ENCODE data around the gene FAM193A. TPM values are rescaled to one million over a fixed set of nuclear protein-coding genes. Genes with fewer than 3 reads are reported as not detected.

The FAM193A gene, protein sequence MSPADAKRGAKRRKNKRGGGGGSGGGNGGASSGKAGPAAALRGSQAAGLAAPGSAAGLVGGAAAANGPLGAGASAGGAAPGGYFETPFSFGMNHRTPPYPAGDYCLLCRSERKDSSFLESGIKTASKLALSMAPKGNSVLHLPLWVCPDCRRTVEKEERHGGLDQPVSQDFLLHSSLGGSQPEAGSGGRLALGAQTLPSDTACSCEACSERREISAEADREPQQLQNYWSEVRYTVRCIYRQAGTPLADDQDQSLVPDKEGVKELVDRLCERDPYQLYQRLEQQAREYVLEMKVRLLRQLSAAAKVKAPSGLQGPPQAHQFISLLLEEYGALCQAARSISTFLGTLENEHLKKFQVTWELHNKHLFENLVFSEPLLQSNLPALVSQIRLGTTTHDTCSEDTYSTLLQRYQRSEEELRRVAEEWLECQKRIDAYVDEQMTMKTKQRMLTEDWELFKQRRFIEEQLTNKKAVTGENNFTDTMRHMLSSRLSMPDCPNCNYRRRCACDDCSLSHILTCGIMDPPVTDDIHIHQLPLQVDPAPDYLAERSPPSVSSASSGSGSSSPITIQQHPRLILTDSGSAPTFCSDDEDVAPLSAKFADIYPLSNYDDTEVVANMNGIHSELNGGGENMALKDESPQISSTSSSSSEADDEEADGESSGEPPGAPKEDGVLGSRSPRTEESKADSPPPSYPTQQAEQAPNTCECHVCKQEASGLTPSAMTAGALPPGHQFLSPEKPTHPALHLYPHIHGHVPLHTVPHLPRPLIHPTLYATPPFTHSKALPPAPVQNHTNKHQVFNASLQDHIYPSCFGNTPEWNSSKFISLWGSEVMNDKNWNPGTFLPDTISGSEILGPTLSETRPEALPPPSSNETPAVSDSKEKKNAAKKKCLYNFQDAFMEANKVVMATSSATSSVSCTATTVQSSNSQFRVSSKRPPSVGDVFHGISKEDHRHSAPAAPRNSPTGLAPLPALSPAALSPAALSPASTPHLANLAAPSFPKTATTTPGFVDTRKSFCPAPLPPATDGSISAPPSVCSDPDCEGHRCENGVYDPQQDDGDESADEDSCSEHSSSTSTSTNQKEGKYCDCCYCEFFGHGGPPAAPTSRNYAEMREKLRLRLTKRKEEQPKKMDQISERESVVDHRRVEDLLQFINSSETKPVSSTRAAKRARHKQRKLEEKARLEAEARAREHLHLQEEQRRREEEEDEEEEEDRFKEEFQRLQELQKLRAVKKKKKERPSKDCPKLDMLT (N-terminal part only)
- total RNA-seq = 23.7 and 24.5 TPM in 2 replicates

DNA sequence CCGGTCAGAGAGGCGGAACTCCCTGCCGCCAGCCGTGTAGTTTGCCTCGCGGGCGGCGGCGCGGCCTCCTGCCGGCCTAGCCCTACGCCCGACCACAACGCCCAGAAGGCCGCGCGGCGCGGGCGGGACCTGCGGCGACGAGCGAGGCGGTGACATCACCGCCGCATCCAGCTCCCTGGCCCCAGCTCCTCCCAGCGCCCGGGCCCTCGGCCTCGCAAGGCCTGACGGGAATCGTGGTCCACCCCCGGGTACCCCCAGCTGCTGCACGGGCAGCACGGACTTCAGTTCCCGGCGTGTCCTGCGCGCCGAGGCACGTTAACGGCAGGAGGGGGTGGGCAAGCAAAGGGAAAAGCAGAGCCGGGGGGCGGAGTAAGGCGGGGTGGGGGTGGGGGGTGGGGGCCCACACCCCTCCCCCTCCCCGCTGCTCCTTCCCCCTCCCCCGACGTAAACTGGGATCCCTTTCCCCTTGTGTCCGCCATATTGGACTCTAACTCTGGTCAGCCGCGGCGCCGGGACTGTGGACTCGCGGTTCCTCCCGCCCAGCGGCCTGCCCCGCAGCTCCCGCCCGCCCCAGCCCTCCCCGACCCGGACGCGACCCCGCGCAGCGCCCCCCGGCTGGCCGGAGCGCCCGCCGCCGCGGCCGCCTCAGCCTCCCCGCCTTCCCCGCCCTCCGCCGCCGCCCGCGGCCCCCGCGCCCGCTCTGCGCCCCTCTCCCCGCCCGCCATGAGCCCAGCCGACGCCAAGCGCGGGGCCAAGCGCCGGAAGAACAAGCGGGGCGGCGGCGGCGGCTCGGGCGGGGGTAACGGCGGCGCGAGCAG lies at the start of gene FAM193A:
TSS of gene FAM193A (plus strand) at position 455 of the 818 bp plus-strand sequence. CDS start at position 724, 269 bp downstream.

DNA sequence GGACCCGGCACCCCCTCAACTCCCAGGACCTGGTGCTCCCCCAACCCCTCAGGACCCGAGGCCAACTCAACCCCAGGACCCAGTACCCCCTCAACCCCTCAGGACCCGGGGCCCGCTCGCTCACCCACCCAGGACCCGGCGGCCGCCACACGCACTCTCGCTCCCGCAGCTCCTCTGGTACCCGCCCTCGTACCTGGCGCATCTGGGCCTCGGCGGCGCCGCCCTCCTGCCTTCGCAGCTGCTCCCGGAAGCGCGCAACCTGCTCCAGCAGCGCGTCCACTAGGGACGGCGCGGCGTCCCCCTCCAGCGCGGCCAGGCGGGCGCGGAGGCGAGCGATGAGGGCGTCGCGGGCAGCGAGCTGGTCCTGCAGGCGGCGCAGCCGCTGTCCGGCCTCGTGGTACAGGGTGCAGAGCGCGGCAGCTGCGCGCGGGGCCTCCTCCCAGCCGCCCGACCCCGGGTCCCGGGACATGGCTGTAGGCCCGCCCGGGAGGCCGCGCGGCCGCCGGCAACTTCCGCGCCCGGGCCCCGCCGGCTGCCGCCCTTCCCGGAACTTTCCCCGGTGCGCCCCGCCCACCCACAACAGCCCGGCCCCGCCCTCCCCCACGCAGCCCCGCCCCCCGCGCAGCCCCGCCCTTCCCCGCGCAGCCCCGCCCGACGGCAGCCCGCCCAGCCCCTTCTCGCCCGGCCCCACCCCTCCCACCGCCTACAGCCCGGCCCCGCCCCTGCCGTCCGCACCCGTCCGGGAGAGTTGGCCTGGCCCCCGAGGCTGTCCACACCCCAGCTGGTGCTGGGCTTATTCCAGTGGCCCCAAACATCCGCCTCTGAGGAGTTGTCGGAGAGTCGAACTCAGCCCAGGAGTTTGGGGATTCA lies 219.6 kb downstream of the FAM193A start, which contains the start of gene TNIP2:
TSS of gene TNIP2 (minus strand) at position 516 of the 870 bp plus-strand sequence. CDS start at position 469, 47 bp downstream.

Small RNAs within 50 kb of the gene (small RNA-seq; reads per million reads assigned to genes)
- gene CR545473.1 (not detected), gene RF00019 (not detected)

Other genes starting within 250 kb of the FAM193A start
- gene ZFYVE28, start 118.0 kb upstream of the FAM193A start, total RNA-seq = 8.5 and 11.4 TPM in 2 replicates
- gene CFAP99, start 117.7 kb upstream of the FAM193A start, total RNA-seq = 0.19 TPM in 1 of 2 replicates, not detected in the other
- 73.5 and 101 TPM in 2 replicates for gene RNF4, start 67.5 kb upstream of the FAM193A start, total RNA-seq
- gene TNIP2, start 219.7 kb downstream of the FAM193A start, total RNA-seq = 59.6 and 72.2 TPM in 2 replicates

All from vein endothelial cell (primary cell).